ENCODE measurements around the gene LRP1B.
"Not testable (repeated sequence)": the region's sequence is repeated elsewhere in the genome, so short reads cannot be mapped to it uniquely, and the experiment has no call there.

Gene LRP1B

GRCh38 chr2:140595107-140595506 lies 1535.7 kb downstream of the LRP1B start:
- H3K27ac Mint-ChIP-seq: no peak overlapping the region
- H3K4me3 Mint-ChIP-seq: no peak overlapping the region
- H3K36me3 Mint-ChIP-seq: no peaks in the 10 kb centered on the region
- no peaks in the 10 kb centered on the region for H3K27me3 Mint-ChIP-seq
- no peaks in the 10 kb centered on the region for H3K4me1 Mint-ChIP-seq
- CTCF ChIA-PET: no interaction called here
- no peak for DNase-seq
- peaks cover 4% of the 10 kb centered on the region for H3K9me3 Mint-ChIP-seq

GRCh38 chr2:140593132-140593531 lies 1537.7 kb downstream of the LRP1B start:
- Mint-ChIP-seq H3K36me3 (no peaks in the 10 kb centered on the region), H3K27ac (no peak overlapping the region), H3K27me3 (no peaks in the 10 kb centered on the region), H3K4me3 (no peak overlapping the region), H3K4me1 (no peaks in the 10 kb centered on the region), H3K9me3 (peaks cover 4% of the 10 kb centered on the region)
- CTCF ChIA-PET: no interaction called here
- no peak for DNase-seq

GRCh38 chr2:140589696-140590095 lies 1541.1 kb downstream of the LRP1B start:
- Mint-ChIP-seq H3K27me3 (no peaks in the 10 kb centered on the region), H3K27ac (no peak overlapping the region), H3K4me1 (no peaks in the 10 kb centered on the region), H3K4me3 (no peak overlapping the region), H3K36me3 (no peaks in the 10 kb centered on the region), H3K9me3 (peaks cover 9% of the 10 kb centered on the region)
- CTCF ChIA-PET: no interaction called here
- no peak for DNase-seq

GRCh38 chr2:140589273-140589672 lies 1541.5 kb downstream of the LRP1B start:
- CTCF ChIA-PET: no interaction called here
- Mint-ChIP-seq H3K27me3 (no peaks in the 10 kb centered on the region), H3K9me3 (peaks cover 9% of the 10 kb centered on the region), H3K4me3 (no peak overlapping the region), H3K4me1 (no peaks in the 10 kb centered on the region), H3K36me3 (no peaks in the 10 kb centered on the region), H3K27ac (no peak overlapping the region)
- DNase-seq: no peak

- Mint-ChIP-seq H3K27me3 (no peaks in the 10 kb centered on the region), H3K36me3 (no peaks in the 10 kb centered on the region), H3K9me3 (peaks cover 9% of the 10 kb centered on the region), H3K4me3 (no peak overlapping the region), H3K4me1 (no peaks in the 10 kb centered on the region), H3K27ac (no peak overlapping the region)
- CTCF ChIA-PET: no interaction called here
- no peak for DNase-seq
These were observed 1544.4 kb downstream of the LRP1B start for GRCh38 chr2:140586379-140586778.

GRCh38 chr2:140585016-140585415 lies 1545.8 kb downstream of the LRP1B start:
- DNase-seq: no peak
- no peak overlapping the region for H3K27ac Mint-ChIP-seq
- no peaks in the 10 kb centered on the region for H3K27me3 Mint-ChIP-seq
- CTCF ChIA-PET: no interaction called here
- H3K4me3 Mint-ChIP-seq: no peak overlapping the region
- H3K9me3 Mint-ChIP-seq: peaks cover 9% of the 10 kb centered on the region
- no peaks in the 10 kb centered on the region for H3K36me3 Mint-ChIP-seq
- no peaks in the 10 kb centered on the region for H3K4me1 Mint-ChIP-seq

- no peak for DNase-seq
- Mint-ChIP-seq H3K4me1 (no peaks in the 10 kb centered on the region), H3K4me3 (no peak overlapping the region), H3K9me3 (peaks cover 9% of the 10 kb centered on the region), H3K27ac (no peak overlapping the region), H3K27me3 (no peaks in the 10 kb centered on the region), H3K36me3 (no peaks in the 10 kb centered on the region)
- CTCF ChIA-PET: no interaction called here
These were observed 1546.3 kb downstream of the LRP1B start for GRCh38 chr2:140584471-140584870.

GRCh38 chr2:140580532-140581151 lies 1550.2 kb downstream of the LRP1B start:
- CTCF ChIA-PET: no interaction called here
- Mint-ChIP-seq H3K4me3 (no peak overlapping the region), H3K9me3 (peaks cover 8% of the 10 kb centered on the region), H3K27me3 (no peaks in the 10 kb centered on the region), H3K4me1 (no peaks in the 10 kb centered on the region), H3K27ac (no peak overlapping the region), H3K36me3 (no peaks in the 10 kb centered on the region)
- no peak for DNase-seq

- CTCF ChIA-PET: no interaction called here
- Mint-ChIP-seq H3K27ac (no peak overlapping the region), H3K36me3 (no peaks in the 10 kb centered on the region), H3K9me3 (peaks cover 13% of the 10 kb centered on the region), H3K4me3 (no peak overlapping the region), H3K27me3 (no peaks in the 10 kb centered on the region), H3K4me1 (no peaks in the 10 kb centered on the region)
- DNase-seq: no peak
These were observed 1553.4 kb downstream of the LRP1B start for GRCh38 chr2:140577453-140577852.

GRCh38 chr2:140567734-140568133 lies 1563.1 kb downstream of the LRP1B start:
- Mint-ChIP-seq H3K9me3 (peaks cover 9% of the 10 kb centered on the region), H3K4me3 (no peak overlapping the region), H3K27ac (no peak overlapping the region), H3K36me3 (no peaks in the 10 kb centered on the region), H3K27me3 (no peaks in the 10 kb centered on the region), H3K4me1 (no peaks in the 10 kb centered on the region)
- no peak for DNase-seq
- CTCF ChIA-PET: no interaction called here

- DNase-seq: no peak
- H3K27me3 Mint-ChIP-seq: no peaks in the 10 kb centered on the region
- no peaks in the 10 kb centered on the region for H3K36me3 Mint-ChIP-seq
- H3K27ac Mint-ChIP-seq: no peak overlapping the region
- CTCF ChIA-PET: no interaction called here
- no peaks in the 10 kb centered on the region for H3K4me1 Mint-ChIP-seq
- H3K9me3 Mint-ChIP-seq: peaks cover 7% of the 10 kb centered on the region
- no peak overlapping the region for H3K4me3 Mint-ChIP-seq
These were observed 1565.1 kb downstream of the LRP1B start for GRCh38 chr2:140565756-140566155.

- CTCF ChIA-PET: no interaction called here
- DNase-seq: no peak
- no peaks in the 10 kb centered on the region for H3K27me3 Mint-ChIP-seq
- no peak overlapping the region for H3K4me3 Mint-ChIP-seq
- H3K4me1 Mint-ChIP-seq: no peaks in the 10 kb centered on the region
- H3K9me3 Mint-ChIP-seq: peaks cover 7% of the 10 kb centered on the region
- no peak overlapping the region for H3K27ac Mint-ChIP-seq
- no peaks in the 10 kb centered on the region for H3K36me3 Mint-ChIP-seq
These were observed 1575.1 kb downstream of the LRP1B start for GRCh38 chr2:140555701-140556100.

GRCh38 chr2:140552634-140553033 lies 1578.2 kb downstream of the LRP1B start:
- Mint-ChIP-seq H3K27me3 (no peaks in the 10 kb centered on the region), H3K4me1 (no peaks in the 10 kb centered on the region), H3K27ac (no peak overlapping the region), H3K9me3 (peaks cover 10% of the 10 kb centered on the region), H3K36me3 (no peaks in the 10 kb centered on the region), H3K4me3 (no peak overlapping the region)
- CTCF ChIA-PET: no interaction called here
- no peak for DNase-seq

- Mint-ChIP-seq H3K4me3 (no peak overlapping the region), H3K27ac (no peak overlapping the region), H3K27me3 (no peaks in the 10 kb centered on the region), H3K9me3 (peaks cover 10% of the 10 kb centered on the region), H3K4me1 (no peaks in the 10 kb centered on the region), H3K36me3 (no peaks in the 10 kb centered on the region)
- no peak for DNase-seq
- CTCF ChIA-PET: no interaction called here
These were observed 1579.5 kb downstream of the LRP1B start for GRCh38 chr2:140551287-140551686.

- CTCF ChIA-PET: no interaction called here
- Mint-ChIP-seq H3K4me3 (no peak overlapping the region), H3K27me3 (no peaks in the 10 kb centered on the region), H3K36me3 (no peaks in the 10 kb centered on the region), H3K4me1 (no peaks in the 10 kb centered on the region), H3K27ac (no peak overlapping the region), H3K9me3 (peaks cover 10% of the 10 kb centered on the region)
- no peak for DNase-seq
These were observed 1580.0 kb downstream of the LRP1B start for GRCh38 chr2:140550821-140551220.

- H3K36me3 Mint-ChIP-seq, H3K4me3 Mint-ChIP-seq, DNase-seq, H3K27me3 Mint-ChIP-seq, H3K4me1 Mint-ChIP-seq, CTCF ChIA-PET, H3K27ac Mint-ChIP-seq: not testable (repeated sequence)
- H3K9me3 Mint-ChIP-seq: peaks cover 14% of the 10 kb centered on the region
These were observed 1586.0 kb downstream of the LRP1B start for GRCh38 chr2:140544769-140545168.

All from activated naive CD4-positive, alpha-beta T cell treated with anti-CD3 and anti-CD28 coated beads, Interleukin-2, amount 10 ng/mL, durations not matched to agents 7 days and 5 days (primary cell).